Stomach (tissue), 4 donors: ENCODE data around the gene RABL6.

Experiments used
- CTCF ChIP-seq, 7 experiments: fragments of 450-650 bp in 4 of 7; fragments of 200-600 bp in 3 of 7; sonication (generic) in 3 of 7; IDR thresholded peaks; one replicate each; pipeline ENCODE4 v1.5.1; 2016 to 2019; ENCODE audit warnings: antibody characterized with exemption in 7 of 7, control low read depth in 2 of 7, mild to moderate bottlenecking in 1 of 7
- POLR2AphosphoS5 ChIP-seq, 3 donors: sonication (generic); formaldehyde crosslinking; IDR thresholded peaks; one replicate each; pipeline ENCODE4 v1.6.1; 2016; ENCODE audit warnings: antibody characterized with exemption in 3 of 3

GRCh38 chr9:136794281-136794999, 13.3 kb upstream of the RABL6 start:
- TF ChIP-seq POLR2AphosphoS5 (IDR thresholded peaks at IDR 0.05) (no peak), CTCF (IDR thresholded peaks at IDR 0.05) (no peak)
